T-cell (primary cell): ENCODE data around the gene SART3. TPM values are rescaled to one million over a fixed set of nuclear protein-coding genes. Genes with fewer than 3 reads are reported as not detected.

Source experiments
- ATAC-seq, 4 experiments: fragments of 200-7000 bp in 3 of 4; fragments of 150-1000 bp in 1 of 4; cut with Tn5 transposase; replicated peaks in 1 of 4; 1 replicate in 3 of 4; 2 replicates in 1 of 4; pipeline ENCODE4 v1.10.0; 2021; ENCODE audit warnings: moderate library complexity in 3 of 4, mild to moderate bottlenecking in 2 of 4, moderate number of reproducible peaks in 1 of 4
- CTCF ChIA-PET, 2 donors: fragments of 300-600 bp; sonication (Branson Sonifier 250); formaldehyde crosslinking; loops; one replicate each; lab custom pipeline; 2022; ENCODE audit warnings: antibody characterized with exemption in 2 of 2; lab: Charles Lee
- POLR2A ChIA-PET, 2 donors: fragments of 300-600 bp; sonication (Branson Sonifier 250); formaldehyde crosslinking; loops; one replicate each; lab custom pipeline; 2022; ENCODE audit warnings: antibody characterized with exemption in 2 of 2; lab: Charles Lee
- DNase-seq, 35 experiments: peaks; one replicate each; pipeline versions ENCODE4 v3.0.0 to v3.0.0-alpha.2; 2013 to 2023
- H3K27ac ChIP-seq: one replicate; pipeline ENCODE4 v1.5.1; 2013; ENCODE audit warnings: low read length
- H3K27me3 ChIP-seq, 2 experiments: replicated peaks in 1 of 2; 1 replicate in 1 of 2; 2 replicates in 1 of 2; pipeline versions ENCODE4 v1.6.1 to v1.7.0; 2013; ENCODE audit warnings: low read length in 1 of 2, mixed read lengths in 1 of 2; ENCODE audit not compliant: control insufficient read depth in 2 of 2, insufficient read depth in 2 of 2; ENCODE audit errors: extremely low read depth in 1 of 2
- H3K36me3 ChIP-seq, 2 donors: 1 replicate in 1 of 2; 2 replicates in 1 of 2; pipeline versions ENCODE4 v1.6.1 to v1.7.0; 2013; ENCODE audit warnings: low read length in 1 of 2; ENCODE audit not compliant: control insufficient read depth in 2 of 2, insufficient read depth in 1 of 2; ENCODE audit errors: extremely low read depth in 1 of 2
- H3K4me1 ChIP-seq, 2 experiments: 1 replicate in 1 of 2; 2 replicates in 1 of 2; pipeline versions ENCODE4 v1.6.1 to v1.7.0; 2013; ENCODE audit warnings: low read length in 2 of 2, mixed read lengths in 1 of 2; ENCODE audit not compliant: insufficient read depth in 2 of 2, control insufficient read depth in 1 of 2; ENCODE audit errors: extremely low read depth in 1 of 2
- H3K4me3 ChIP-seq, 2 donors: 1 replicate in 1 of 2; 2 replicates in 1 of 2; pipeline versions ENCODE4 v1.5.1 to v1.7.0; 2013; ENCODE audit warnings: mild to moderate bottlenecking in 2 of 2, low read length in 1 of 2, moderate library complexity in 1 of 2; ENCODE audit not compliant: control insufficient read depth in 1 of 2; ENCODE audit errors: extremely low read depth in 1 of 2
- H3K9me3 ChIP-seq: 2 replicates; pipeline ENCODE4 v1.7.0; 2013
- H3K27ac Mint-ChIP-seq, 2 donors: one replicate each; pipeline ENCODE4 v1.8.0; 2020 to 2021; ENCODE audit warnings: mild to moderate bottlenecking in 2 of 2, mixed read lengths in 2 of 2
- H3K27me3 Mint-ChIP-seq, 2 donors: one replicate each; pipeline ENCODE4 v1.8.0; 2021 to 2022; ENCODE audit warnings: mixed read lengths in 2 of 2
- H3K36me3 Mint-ChIP-seq: one replicate; pipeline ENCODE4 v1.8.0; 2021; ENCODE audit warnings: mixed read lengths
- H3K4me1 Mint-ChIP-seq, 3 donors: one replicate each; pipeline ENCODE4 v1.8.0; 2020 to 2022; ENCODE audit warnings: mixed read lengths in 3 of 3, mild to moderate bottlenecking in 1 of 3
- H3K4me3 Mint-ChIP-seq, 3 donors: one replicate each; pipeline ENCODE4 v1.8.0; 2020 to 2022; ENCODE audit warnings: mild to moderate bottlenecking in 3 of 3, mixed read lengths in 3 of 3, moderate library complexity in 3 of 3
- H3K9me3 Mint-ChIP-seq, 3 donors: one replicate each; pipeline ENCODE4 v1.8.0; 2020 to 2022; ENCODE audit warnings: mixed read lengths in 3 of 3
- WGBS: methylation state at CpG from one replicate; pipeline ENCODE4 v1.1.5; 2013; ENCODE audit warnings: missing lambda C conversion rate; ENCODE audit not compliant: insufficient coverage; 5-methylcytosine and 5-hydroxymethylcytosine counted together
- total RNA-seq, 35 experiments: library from RNA in 6 of 35; stranded (reverse) in 6 of 35; fragments of 120-200 nt in 1 of 35; gene quantifications; one replicate each; pipeline versions ENCODE4 v1.2.1 to v1.2.4 and lab custom pipeline; 2013 to 2026

The SART3 gene
- total RNA-seq, 5 donors from 2014 or later (not counting 1 experiment from before 2014, with no cell fraction given), result 76.3 to 107 (median 84.9) TPM

- Histone ChIP-seq H3K36me3 (peaks cover 14 to 44% of the 10 kb centered on the region in 2 donors), H3K27me3 (no peaks in the 10 kb centered on the region), H3K27ac (peak overlapping the region; percentile 61), H3K4me3 (no peak overlapping the region), H3K9me3 (no peaks in the 10 kb centered on the region), H3K4me1 (peaks cover 5 to 30% of the 10 kb centered on the region in 2 experiments)
- Mint-ChIP-seq H3K4me1 (peaks cover 26 to 40% (median 36%) of the 10 kb centered on the region in 3 donors), H3K36me3 (peaks cover 22% of the 10 kb centered on the region), H3K27me3 (no peaks in the 10 kb centered on the region), H3K27ac (peak overlapping the region; percentile 76 to 90), H3K4me3 (peak overlapping the region; percentile 89 to 96 (median 95)), H3K9me3 (no peaks in the 10 kb centered on the region)
- CTCF ChIA-PET, result interaction anchor here (0.6 kb wide), 2 partner anchors 19 to 518 kb away, joined by 3 read pairs; no protein-coding TSS in a partner anchor
- DNase-seq (no peak), ATAC-seq (no peak)
- POLR2A ChIA-PET, result interaction anchor here (0.5 to 0.6 kb wide), 3 partner anchors 8 to 124 kb away, joined by 3 to 15 read pairs (median 4); no protein-coding TSS in a partner anchor
- 94% methylated on average over 20 of the region's 23 CpGs for WGBS
Observed at GRCh38 chr12:108516511-108517275, 44.3 kb downstream of the SART3 start.

GRCh38 chr12:108515916-108516315 is 45.1 kb downstream of the SART3 start:
- H3K27ac Mint-ChIP-seq, result peak overlapping the region; percentile 76 to 90
- no peaks in the 10 kb centered on the region for H3K27me3 Mint-ChIP-seq
- Histone ChIP-seq H3K27ac (peak overlapping the region; percentile 61), H3K27me3 (no peaks in the 10 kb centered on the region), H3K9me3 (no peaks in the 10 kb centered on the region), H3K4me3 (peak overlapping the region; percentile 78 to 96), H3K36me3 (peaks cover 14 to 36% of the 10 kb centered on the region in 2 donors), H3K4me1 (peaks cover 5 to 33% of the 10 kb centered on the region in 2 experiments)
- ChIA-PET CTCF (interaction anchor here (0.6 to 1.0 kb wide), 2 partner anchors 18 to 45 kb away, joined by 3 read pairs; partner anchors contain the start of gene SART3 (in 1 of the 2)), POLR2A (interaction anchor here in 1 of 2 donors (0.5 kb wide), 2 partner anchors 24 to 124 kb away, joined by 3 to 15 read pairs; no protein-coding TSS in a partner anchor)
- peaks cover 18% of the 10 kb centered on the region for H3K36me3 Mint-ChIP-seq
- ATAC-seq, result no peak
- no peaks in the 10 kb centered on the region for H3K9me3 Mint-ChIP-seq
- DNase-seq, result no peak
- peak overlapping the region; percentile 89 to 96 (median 95) for H3K4me3 Mint-ChIP-seq
- peaks cover 30 to 43% (median 40%) of the 10 kb centered on the region in 3 donors for H3K4me1 Mint-ChIP-seq
- WGBS, result 100% methylated on average over 2 of the region's 5 CpGs

GRCh38 chr12:108514973-108515814 is 45.8 kb downstream of the SART3 start, which contains the start of gene FICD:
TSS of gene FICD (plus strand) at chr12:108515277. CDS start at chr12:108516973, 1,696 bp downstream.
- ATAC-seq (peak; percentile 93 to 95 (median 94)), DNase-seq (peak; percentile 96 to 100 (median 99))
- Histone ChIP-seq H3K9me3 (no peaks in the 10 kb centered on the region), H3K27me3 (no peaks in the 10 kb centered on the region), H3K4me3 (peak within 1 kb of the TSS; percentile 78 to 96), H3K4me1 (peaks cover 5 to 33% of the 10 kb centered on the region in 2 experiments), H3K27ac (peak within 1 kb of the TSS; percentile 61), H3K36me3 (peaks cover 14 to 29% of the 10 kb centered on the region in 2 donors)
- ChIA-PET POLR2A (no interaction called here), CTCF (interaction anchor here (0.7 to 1.0 kb wide), 2 partner anchors 46 to 287 kb away, joined by 3 read pairs; partner anchors contain the start of gene SART3 (in 1 of the 2))
- Mint-ChIP-seq H3K4me3 (peak within 1 kb of the TSS; percentile 89 to 96 (median 95)), H3K27ac (peak within 1 kb of the TSS; percentile 90 to 91), H3K4me1 (peaks cover 28 to 43% (median 40%) of the 10 kb centered on the region in 3 donors), H3K36me3 (peaks cover 11% of the 10 kb centered on the region), H3K27me3 (no peaks in the 10 kb centered on the region), H3K9me3 (no peaks in the 10 kb centered on the region)
- WGBS, result under 1% methylated on average over 53 of the region's 67 CpGs

- peak overlapping the region; percentile 78 to 96 for H3K4me3 ChIP-seq
- ChIA-PET CTCF (interaction anchor here in 1 of 2 donors (0.7 kb wide), 1 partner anchor 288 kb away, joined by 3 read pairs; no protein-coding TSS in a partner anchor), POLR2A (interaction anchor here in 1 of 2 donors (0.6 kb wide), 1 partner anchor 17 kb away, joined by 3 read pairs; no protein-coding TSS in a partner anchor)
- peak in 3 of 4 experiments; percentile 15 to 36 (median 31) for ATAC-seq
- 30% methylated on average over 19 of the region's 19 CpGs for WGBS
- no peak overlapping the region for H3K27ac ChIP-seq
- Mint-ChIP-seq H3K9me3 (no peaks in the 10 kb centered on the region), H3K27me3 (no peaks in the 10 kb centered on the region), H3K4me1 (peaks cover 28 to 43% (median 37%) of the 10 kb centered on the region in 3 donors), H3K27ac (peak overlapping the region; percentile 74 to 91), H3K4me3 (peak overlapping the region; percentile 89 to 96 (median 95)), H3K36me3 (peaks cover 6% of the 10 kb centered on the region)
- no peaks in the 10 kb centered on the region for H3K9me3 ChIP-seq
- DNase-seq, result no peak
- H3K27me3 ChIP-seq, result no peaks in the 10 kb centered on the region
- peaks cover 5 to 33% of the 10 kb centered on the region in 2 experiments for H3K4me1 ChIP-seq
- peaks cover 8 to 22% of the 10 kb centered on the region in 2 donors for H3K36me3 ChIP-seq
Observed at GRCh38 chr12:108514468-108514972, 46.5 kb downstream of the SART3 start.

- DNase-seq (peak; percentile 43 to 90 (median 69)), ATAC-seq (no peak)
- H3K36me3 Mint-ChIP-seq, result no peaks in the 10 kb centered on the region
- peak overlapping the region in 2 of 3 donors; percentile 25 to 28 for H3K4me3 Mint-ChIP-seq
- 31% methylated on average over 11 of the region's 15 CpGs for WGBS
- Histone ChIP-seq H3K27ac (no peak overlapping the region), H3K9me3 (no peaks in the 10 kb centered on the region), H3K4me3 (no peak overlapping the region), H3K36me3 (no peaks in the 10 kb centered on the region), H3K4me1 (peaks cover 5 to 31% of the 10 kb centered on the region in 2 experiments), H3K27me3 (no peaks in the 10 kb centered on the region)
- no peaks in the 10 kb centered on the region for H3K9me3 Mint-ChIP-seq
- H3K4me1 Mint-ChIP-seq, result peaks cover 23 to 36% (median 29%) of the 10 kb centered on the region in 3 donors
- H3K27ac Mint-ChIP-seq, result no peak overlapping the region
- ChIA-PET POLR2A (no interaction called here), CTCF (interaction anchor here (0.5 to 1.1 kb wide), 5 partner anchors 11 to 118 kb away, joined by 3 to 6 read pairs (median 3); no protein-coding TSS in a partner anchor)
- peaks cover 0 to 1% of the 10 kb centered on the region in 2 donors for H3K27me3 Mint-ChIP-seq
Observed at GRCh38 chr12:108511633-108512540, 49.1 kb downstream of the SART3 start.
